H54 (cell line): Measurements from ENCODE around the gene RBM20.

Source experiments
- DNase-seq: peaks from one replicate; pipeline ENCODE4 v3.0.0; 2011; ENCODE audit warnings: low spot score, mixed read lengths; ENCODE audit not compliant: insufficient read length
- FAIRE-seq: peaks from 3 replicates; lab custom pipeline; 2011; peaks lifted over from hg19 to GRCh38; lab: Jason Lieb, UNC
- POLR2A ChIP-seq: IDR thresholded peaks from 2 replicates; pipeline ENCODE4 v1.6.1; 2011; ENCODE audit warnings: low read depth, mild to moderate bottlenecking, low read length

Gene RBM20

GRCh38 chr10:110686047-110686446 lies 41.9 kb downstream of the RBM20 start:
- FAIRE-seq = no peak
- no peak for TF ChIP-seq POLR2A
- DNase-seq = no peak

DNA sequence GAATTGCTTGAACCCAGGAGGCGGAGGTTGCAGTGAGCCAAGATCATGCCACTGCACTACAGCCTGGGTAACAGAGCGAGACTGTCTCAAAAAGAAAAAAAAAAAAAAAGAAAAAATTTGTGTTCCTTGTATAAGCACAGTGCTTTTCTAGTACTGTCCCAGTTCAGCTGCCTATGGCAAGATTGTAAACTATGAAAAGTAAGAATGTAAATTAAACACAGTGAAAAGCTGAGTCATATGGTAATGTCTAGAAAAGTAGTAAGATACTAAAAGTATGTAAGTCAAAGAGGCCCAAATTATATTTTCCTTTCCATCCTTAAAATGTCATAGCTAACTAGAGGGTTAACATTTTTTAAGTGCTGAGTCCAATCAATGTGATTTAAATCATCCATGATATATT lies 42.8 kb downstream of the RBM20 start:
- DNase-seq (no peak), FAIRE-seq (no peak)
- TF ChIP-seq POLR2A = no peak

DNA sequence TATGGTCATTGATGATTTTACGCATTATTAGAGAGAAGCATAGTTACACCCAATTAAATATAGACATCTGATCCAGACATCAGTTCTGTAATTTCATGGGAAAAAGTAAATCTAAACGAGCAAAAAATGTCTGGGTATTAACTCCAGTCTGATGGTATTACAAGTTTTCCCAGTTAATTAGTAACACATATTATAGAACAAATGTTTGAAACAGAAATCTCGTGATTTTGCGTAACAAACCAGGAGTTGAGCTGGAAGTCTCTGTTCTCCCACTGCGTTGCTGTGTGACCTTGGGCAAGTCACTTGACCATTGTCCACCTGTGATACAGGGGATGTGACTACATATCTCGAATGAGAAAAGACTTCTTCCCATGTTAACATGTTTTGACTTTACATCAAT lies 43.3 kb downstream of the RBM20 start:
- no peak for TF ChIP-seq POLR2A
- FAIRE-seq (no peak), DNase-seq (no peak)

GRCh38 chr10:110691139-110691538 lies 47.0 kb downstream of the RBM20 start:
- TF ChIP-seq POLR2A = no peak
- no peak for DNase-seq
- no peak for FAIRE-seq

GRCh38 chr10:110694263-110694662 lies 50.1 kb downstream of the RBM20 start:
- FAIRE-seq (no peak), DNase-seq (no peak)
- TF ChIP-seq POLR2A = no peak

- FAIRE-seq = no peak
Observed at GRCh38 chr10:110694820-110695538, 50.8 kb downstream of the RBM20 start.

GRCh38 chr10:110695539-110695886 lies 51.4 kb downstream of the RBM20 start:
- TF ChIP-seq POLR2A = no peak
- DNase-seq = no peak
- no peak for FAIRE-seq

More at GRCh38 chr10:110694820-110695538, 50.8 kb downstream of the RBM20 start:
- TF ChIP-seq POLR2A = no peak
- DNase-seq = no peak

DNA sequence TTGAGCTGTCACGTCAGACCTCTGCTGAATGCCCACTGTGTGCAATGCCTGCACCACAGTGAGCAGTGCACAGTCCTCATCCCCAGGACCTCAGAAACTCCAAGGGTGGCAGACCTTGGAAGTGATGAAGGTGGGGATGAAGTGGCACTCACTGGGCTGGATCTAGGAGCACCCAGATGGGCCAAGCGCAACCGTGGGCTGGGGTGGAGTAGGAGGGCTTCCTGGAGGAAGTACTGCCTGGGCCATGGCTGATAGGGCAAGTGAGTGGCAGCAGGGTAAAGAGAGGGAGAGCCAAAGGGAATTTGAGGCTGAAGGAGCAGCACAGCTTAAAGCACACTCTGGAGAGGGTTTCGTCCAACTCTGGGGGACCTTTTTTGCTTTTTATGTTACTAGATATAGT lies 52.3 kb downstream of the RBM20 start:
- no peak for DNase-seq
- TF ChIP-seq POLR2A = no peak
- FAIRE-seq = no peak

- FAIRE-seq = no peak
Observed at GRCh38 chr10:110698340-110698739, 54.2 kb downstream of the RBM20 start.

DNA sequence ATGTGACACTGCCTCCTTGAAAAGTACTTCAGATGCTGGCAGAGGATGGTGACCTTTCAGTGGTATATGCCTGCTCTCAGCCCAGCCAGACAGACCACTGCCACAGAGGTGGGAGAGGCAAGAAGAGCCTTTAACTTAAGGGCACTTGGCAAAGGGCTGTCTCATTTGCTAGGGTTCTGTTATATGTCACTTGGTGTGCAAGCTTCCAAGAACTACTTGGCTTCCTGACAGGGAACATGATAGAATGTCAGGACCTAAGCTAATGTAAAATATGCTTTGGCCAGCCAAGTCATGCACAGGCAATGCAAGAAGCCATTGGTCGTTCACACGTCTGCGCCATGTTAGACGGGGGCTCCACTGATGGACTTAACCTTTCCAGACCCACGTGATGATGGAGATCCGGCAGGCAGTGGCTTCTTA lies 54.7 kb downstream of the RBM20 start:
- no peak for TF ChIP-seq POLR2A
- no peak for FAIRE-seq
- no peak for DNase-seq

More at GRCh38 chr10:110698340-110698739, 54.2 kb downstream of the RBM20 start:
- DNase-seq = no peak
- no peak for TF ChIP-seq POLR2A

DNA sequence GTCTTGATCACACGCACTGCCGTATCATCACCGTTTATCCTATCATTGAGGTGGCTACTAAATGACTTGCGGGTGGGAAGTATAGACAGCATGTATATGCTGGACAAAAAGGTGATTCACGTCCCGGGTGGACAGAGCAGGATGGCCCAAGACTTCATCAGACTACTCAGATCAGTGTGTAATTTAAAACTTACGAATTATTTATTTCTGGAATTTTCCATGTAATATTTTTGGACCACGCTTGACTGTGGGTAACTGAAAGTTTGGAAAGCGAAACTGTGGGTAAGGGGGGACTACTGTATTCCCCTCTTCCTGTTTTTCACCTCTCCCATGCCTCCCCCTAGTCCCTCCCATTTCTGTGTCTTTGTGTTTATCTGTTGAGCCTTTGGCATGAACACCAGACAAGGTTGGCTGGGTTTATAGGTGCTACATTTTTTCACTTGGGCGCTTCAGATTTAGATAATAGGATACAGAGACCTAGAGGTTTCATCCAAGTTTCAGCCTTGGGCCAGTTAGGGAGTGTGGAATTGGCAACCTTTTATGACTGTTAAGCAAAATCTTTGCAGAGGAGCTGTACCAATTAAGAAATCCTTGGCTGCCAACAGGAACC lies 55.8 kb downstream of the RBM20 start:
- FAIRE-seq (no peak), DNase-seq (no peak)
- TF ChIP-seq POLR2A = no peak

DNA sequence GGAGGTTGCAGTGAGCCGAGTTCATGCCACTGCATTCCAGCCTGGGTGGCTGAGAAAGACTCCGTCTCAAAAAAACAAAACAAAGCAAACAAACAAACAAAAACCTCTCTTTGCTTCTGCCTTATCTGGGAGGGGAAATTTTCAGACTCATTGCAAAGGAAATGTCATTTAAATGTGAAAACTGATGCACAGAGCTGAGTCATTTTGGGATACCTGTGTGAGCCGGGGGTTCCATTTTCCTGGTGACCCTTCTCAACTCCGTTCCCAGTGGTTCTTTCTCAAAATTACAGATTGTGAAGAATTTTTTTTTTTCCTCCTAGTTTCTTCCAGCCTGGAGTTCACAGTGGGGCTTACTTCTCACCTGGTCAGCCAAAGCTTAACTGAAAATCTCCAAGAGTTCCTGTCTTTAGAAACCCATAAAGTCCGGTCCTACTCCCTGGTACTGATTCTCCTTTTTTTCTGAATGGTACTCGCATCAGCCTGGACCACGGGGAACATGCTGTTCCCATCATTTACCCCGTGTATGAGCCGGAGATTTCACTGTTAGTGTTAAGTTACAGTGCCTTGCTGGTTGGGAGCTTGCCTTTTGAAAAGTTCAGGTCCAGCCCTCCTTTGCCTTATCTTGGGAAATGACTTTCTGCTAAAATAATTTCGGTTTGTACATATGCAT lies 56.9 kb downstream of the RBM20 start:
- FAIRE-seq (no peak), DNase-seq (no peak)
- no peak for TF ChIP-seq POLR2A

- FAIRE-seq (no peak), DNase-seq (no peak)
- TF ChIP-seq POLR2A = no peak
Observed at GRCh38 chr10:110701617-110701971, 57.5 kb downstream of the RBM20 start.

DNA sequence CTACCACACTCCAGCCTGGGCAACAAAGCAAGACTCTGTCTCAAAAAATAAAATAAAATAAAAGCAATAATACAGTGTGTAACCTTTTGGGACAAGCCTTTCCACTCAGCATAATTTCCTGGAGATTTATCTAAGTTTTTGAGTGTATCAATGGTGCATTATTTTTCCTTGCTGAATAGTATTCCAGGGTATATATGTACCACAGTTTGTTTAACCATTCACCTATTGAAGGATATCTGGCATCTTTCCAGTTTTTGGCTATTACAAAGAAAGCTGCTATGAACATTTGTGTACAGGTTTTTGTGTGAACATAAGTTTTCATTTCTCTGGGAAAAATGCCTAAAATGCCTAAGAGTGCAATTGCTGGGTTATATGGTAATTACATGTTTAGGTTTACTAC lies 59.9 kb downstream of the RBM20 start:
- TF ChIP-seq POLR2A = no peak
- DNase-seq (no peak), FAIRE-seq (no peak)
